Esophagus squamous epithelium (tissue), 4 donors: ENCODE measurements around the gene MC4R.

ENCODE experiments used
- POLR2A ChIP-seq, 4 donors: fragments of 450-650 bp; IDR thresholded peaks; one replicate each; pipeline ENCODE4 v1.6.1; 2017; ENCODE audit warnings: antibody characterized with exemption in 4 of 4, mild to moderate bottlenecking in 4 of 4, moderate library complexity in 3 of 4
- TF ChIP-seq, protein P1 (sequence below), 6 experiments: fragments of 450-650 bp in 4 of 6; fragments of 200-600 bp in 2 of 6; sonication (generic) in 2 of 6; IDR thresholded peaks; one replicate each; pipeline ENCODE4 v1.5.1; 2016 to 2019; ENCODE audit warnings: antibody characterized with exemption in 6 of 6, mild to moderate bottlenecking in 4 of 6, moderate library complexity in 4 of 6

DNA sequence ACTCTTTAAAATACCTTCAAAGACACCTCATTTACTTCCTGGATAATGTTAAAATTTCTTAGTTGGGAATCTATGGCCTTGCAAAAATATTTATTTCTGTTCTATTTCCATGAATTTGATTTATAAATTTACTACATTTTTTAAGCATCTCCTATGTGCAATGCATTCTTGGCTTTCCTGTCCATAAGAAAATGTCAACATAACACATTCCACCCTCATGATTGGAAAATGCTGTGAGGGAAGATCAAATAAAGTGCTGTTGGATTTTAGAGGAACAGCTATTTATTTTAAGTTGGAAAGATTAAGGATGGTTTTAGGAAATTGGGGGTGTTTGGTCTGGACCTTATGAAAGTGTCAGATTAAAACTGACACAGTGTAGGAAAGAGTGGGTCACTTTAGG is 45.4 kb upstream of the MC4R start:
- TF ChIP-seq, protein P1, sequence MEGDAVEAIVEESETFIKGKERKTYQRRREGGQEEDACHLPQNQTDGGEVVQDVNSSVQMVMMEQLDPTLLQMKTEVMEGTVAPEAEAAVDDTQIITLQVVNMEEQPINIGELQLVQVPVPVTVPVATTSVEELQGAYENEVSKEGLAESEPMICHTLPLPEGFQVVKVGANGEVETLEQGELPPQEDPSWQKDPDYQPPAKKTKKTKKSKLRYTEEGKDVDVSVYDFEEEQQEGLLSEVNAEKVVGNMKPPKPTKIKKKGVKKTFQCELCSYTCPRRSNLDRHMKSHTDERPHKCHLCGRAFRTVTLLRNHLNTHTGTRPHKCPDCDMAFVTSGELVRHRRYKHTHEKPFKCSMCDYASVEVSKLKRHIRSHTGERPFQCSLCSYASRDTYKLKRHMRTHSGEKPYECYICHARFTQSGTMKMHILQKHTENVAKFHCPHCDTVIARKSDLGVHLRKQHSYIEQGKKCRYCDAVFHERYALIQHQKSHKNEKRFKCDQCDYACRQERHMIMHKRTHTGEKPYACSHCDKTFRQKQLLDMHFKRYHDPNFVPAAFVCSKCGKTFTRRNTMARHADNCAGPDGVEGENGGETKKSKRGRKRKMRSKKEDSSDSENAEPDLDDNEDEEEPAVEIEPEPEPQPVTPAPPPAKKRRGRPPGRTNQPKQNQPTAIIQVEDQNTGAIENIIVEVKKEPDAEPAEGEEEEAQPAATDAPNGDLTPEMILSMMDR (IDR thresholded peaks at IDR 0.05): no peak
- no peak for TF ChIP-seq POLR2A (IDR thresholded peaks at IDR 0.05)
